Caco-2 (cell line): Measurements from ENCODE around the gene PIP4K2A. TPM values are rescaled to one million over a fixed set of nuclear protein-coding genes. Genes with fewer than 3 reads are reported as not detected.
"Not testable (repeated sequence)": the region's sequence is repeated elsewhere in the genome, so short reads cannot be mapped to it uniquely, and the experiment has no call there.

ENCODE experiments used
- BruUV-seq: library from RNA; stranded (reverse); fragments of 400-500 nt; replicated peaks from 2 replicates; lab custom pipeline; 2021; lab: Mats Ljungman, UMichigan
- CTCF ChIA-PET: fragments of 300-600 bp; sonication (Branson Sonifier 250); formaldehyde crosslinking; loops from one replicate; lab custom pipeline; 2022; ENCODE audit warnings: antibody characterized with exemption; lab: Charles Lee
- POLR2A ChIA-PET: fragments of 300-600 bp; sonication (Branson Sonifier 250); formaldehyde crosslinking; loops from one replicate; lab custom pipeline; 2022; ENCODE audit warnings: antibody characterized with exemption; lab: Charles Lee
- DNase-seq, 2 experiments: peaks; one replicate each; pipeline versions ENCODE4 v3.0.0 to v3.0.0-alpha.2; 2020 to 2022
- H3K27me3 ChIP-seq: replicated peaks from 2 replicates; pipeline ENCODE4 v1.6.0; 2011; ENCODE audit warnings: low read length; ENCODE audit not compliant: control insufficient read depth, insufficient read depth
- H3K36me3 ChIP-seq: 2 replicates; pipeline ENCODE4 v1.5.1; 2011; ENCODE audit warnings: low read length; ENCODE audit not compliant: control insufficient read depth, insufficient read depth
- H3K4me1 ChIP-seq: fragments of 250-450 bp; sonication (Bioruptor Pico); 2 replicates; pipeline ENCODE4 v1.5.1; 2020; ENCODE audit warnings: mild to moderate bottlenecking
- H3K4me3 ChIP-seq: 2 replicates; pipeline ENCODE4 v1.5.1; 2011; ENCODE audit warnings: low read depth, mild to moderate bottlenecking, control low read depth, low read length
- H3K9me3 ChIP-seq: fragments of 250-450 bp; sonication (Bioruptor Pico); 2 replicates; pipeline ENCODE4 v1.5.1; 2020; ENCODE audit warnings: mild to moderate bottlenecking, moderate library complexity
- H3K27ac Mint-ChIP-seq: one replicate; pipeline ENCODE4 v1.8.0; 2022; ENCODE audit warnings: mixed read lengths; ENCODE audit not compliant: unreplicated experiment
- H3K27me3 Mint-ChIP-seq: one replicate; pipeline ENCODE4 v1.8.0; 2022; ENCODE audit warnings: mixed read lengths; ENCODE audit not compliant: insufficient read depth, unreplicated experiment
- H3K36me3 Mint-ChIP-seq: one replicate; pipeline ENCODE4 v1.8.0; 2022; ENCODE audit warnings: mild to moderate bottlenecking, mixed read lengths; ENCODE audit not compliant: insufficient read depth, unreplicated experiment
- H3K4me1 Mint-ChIP-seq: one replicate; pipeline ENCODE4 v1.8.0; 2022; ENCODE audit warnings: low read depth, mixed read lengths; ENCODE audit not compliant: unreplicated experiment
- H3K4me3 Mint-ChIP-seq: one replicate; pipeline ENCODE4 v1.8.0; 2022; ENCODE audit warnings: mild to moderate bottlenecking, moderate library complexity, mixed read lengths; ENCODE audit not compliant: unreplicated experiment
- H3K9me3 Mint-ChIP-seq: one replicate; pipeline ENCODE4 v1.8.0; 2022; ENCODE audit warnings: mixed read lengths; ENCODE audit not compliant: unreplicated experiment
- intact Hi-C: fragments of 100-400 bp; cut with micrococcal nuclease; formaldehyde crosslinking; loops from one replicate; pipeline ENCODE4 v1.10.0; 2022; ENCODE audit not compliant: unreplicated experiment
- total RNA-seq: library from RNA; stranded (reverse); gene quantifications from 2 replicates; pipeline ENCODE4 v1.2.3, GENCODE V29; 2022
- TF ChIP-seq, protein P1 (sequence below), 2 experiments: fragments of 200-600 bp in 1 of 2; IDR thresholded peaks; 1 replicate in 1 of 2; 2 replicates in 1 of 2; pipeline versions ENCODE4 v1.5.1 to v1.8.0; 2011 to 2022; ENCODE audit warnings: antibody characterized with exemption in 1 of 2, control low read depth in 1 of 2, inconsistent platforms in 1 of 2, low read depth in 1 of 2, low read length in 1 of 2, mild to moderate bottlenecking in 1 of 2, moderate library complexity in 1 of 2; ENCODE audit not compliant: insufficient read depth in 1 of 2, severe bottlenecking in 1 of 2, unreplicated experiment in 1 of 2

PIP4K2A gene
- total RNA-seq, 1 experiment from 2014 or later, result 26.9 TPM

DNA sequence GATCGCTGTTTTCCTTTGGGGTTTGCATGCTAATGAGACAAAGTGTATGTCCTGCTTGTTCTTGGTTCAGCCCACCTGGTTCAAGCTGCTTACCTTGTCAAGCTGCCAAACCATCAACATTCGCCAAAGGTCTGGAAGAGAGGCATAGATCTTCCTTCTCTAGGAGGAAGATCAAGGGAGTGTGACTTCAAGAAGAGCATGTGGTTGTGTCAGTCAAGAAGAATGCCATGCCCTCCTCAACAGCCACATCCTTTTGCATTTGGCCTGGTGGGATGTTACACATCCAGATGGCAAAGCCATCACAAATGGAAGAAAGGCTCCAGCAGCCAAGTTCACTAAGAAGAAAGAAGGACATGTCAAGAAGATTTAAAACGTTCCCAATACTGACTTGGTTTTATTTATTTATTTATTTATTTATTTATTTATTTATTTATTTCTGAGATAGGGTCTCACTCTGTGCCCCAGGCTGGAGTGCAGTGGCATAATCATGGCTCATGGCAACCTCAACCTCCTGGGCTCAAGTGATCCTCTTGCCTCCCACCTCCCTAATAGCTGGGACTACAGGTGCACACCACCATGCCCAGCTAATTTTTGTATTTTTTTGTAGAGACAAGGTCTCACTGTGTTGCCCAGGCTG, 5.1 kb upstream of the PIP4K2A start:
- no peaks in the 10 kb centered on the region for H3K36me3 Mint-ChIP-seq
- Histone ChIP-seq H3K9me3 (no peaks in the 10 kb centered on the region), H3K36me3 (no peaks in the 10 kb centered on the region), H3K4me3 (no peak overlapping the region), H3K4me1 (no peaks in the 10 kb centered on the region), H3K27me3 (no peaks in the 10 kb centered on the region)
- H3K4me3 Mint-ChIP-seq, result no peak overlapping the region
- intact Hi-C loops, result no loop called here
- no peaks in the 10 kb centered on the region for H3K27me3 Mint-ChIP-seq
- POLR2A ChIA-PET, result no interaction called here
- no peak for DNase-seq
- no peaks in the 10 kb centered on the region for H3K9me3 Mint-ChIP-seq
- peaks cover 6% of the 10 kb centered on the region for H3K4me1 Mint-ChIP-seq
- no peak overlapping the region for H3K27ac Mint-ChIP-seq
- BruUV-seq, result no TSS peak
- CTCF ChIA-PET, result no interaction called here
- TF ChIP-seq, protein P1, sequence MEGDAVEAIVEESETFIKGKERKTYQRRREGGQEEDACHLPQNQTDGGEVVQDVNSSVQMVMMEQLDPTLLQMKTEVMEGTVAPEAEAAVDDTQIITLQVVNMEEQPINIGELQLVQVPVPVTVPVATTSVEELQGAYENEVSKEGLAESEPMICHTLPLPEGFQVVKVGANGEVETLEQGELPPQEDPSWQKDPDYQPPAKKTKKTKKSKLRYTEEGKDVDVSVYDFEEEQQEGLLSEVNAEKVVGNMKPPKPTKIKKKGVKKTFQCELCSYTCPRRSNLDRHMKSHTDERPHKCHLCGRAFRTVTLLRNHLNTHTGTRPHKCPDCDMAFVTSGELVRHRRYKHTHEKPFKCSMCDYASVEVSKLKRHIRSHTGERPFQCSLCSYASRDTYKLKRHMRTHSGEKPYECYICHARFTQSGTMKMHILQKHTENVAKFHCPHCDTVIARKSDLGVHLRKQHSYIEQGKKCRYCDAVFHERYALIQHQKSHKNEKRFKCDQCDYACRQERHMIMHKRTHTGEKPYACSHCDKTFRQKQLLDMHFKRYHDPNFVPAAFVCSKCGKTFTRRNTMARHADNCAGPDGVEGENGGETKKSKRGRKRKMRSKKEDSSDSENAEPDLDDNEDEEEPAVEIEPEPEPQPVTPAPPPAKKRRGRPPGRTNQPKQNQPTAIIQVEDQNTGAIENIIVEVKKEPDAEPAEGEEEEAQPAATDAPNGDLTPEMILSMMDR (IDR thresholded peaks at IDR 0.05; ENCODE audit: insufficient read depth in 1 of 2, low read depth in 1 of 2, low read length in 1 of 2, severe bottlenecking in 1 of 2, unreplicated experiment in 1 of 2), result no peak

DNA sequence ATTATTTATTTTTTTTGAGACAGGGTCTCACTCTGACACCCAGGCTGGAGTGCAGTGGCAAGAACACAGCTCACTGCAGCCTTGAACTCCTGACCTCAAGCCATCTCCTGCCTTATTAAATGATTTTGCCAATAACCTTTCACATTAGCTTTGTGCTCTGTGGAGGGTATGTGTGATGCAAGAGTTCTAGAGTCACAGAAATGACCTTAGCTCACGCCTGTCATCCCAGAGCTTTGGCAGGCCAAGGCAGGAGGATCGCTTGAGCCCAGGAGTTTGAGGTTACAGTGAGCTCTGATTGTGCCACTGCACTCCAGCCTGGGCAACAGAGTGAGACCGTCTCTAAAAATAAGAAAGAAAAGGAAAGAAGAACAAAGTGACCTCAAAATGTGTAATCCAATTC, 4.3 kb upstream of the PIP4K2A start:
- DNase-seq, H3K4me3 ChIP-seq, H3K27ac Mint-ChIP-seq, H3K4me1 ChIP-seq, POLR2A ChIA-PET, H3K4me3 Mint-ChIP-seq, BruUV-seq, H3K27me3 Mint-ChIP-seq, H3K27me3 ChIP-seq, H3K36me3 Mint-ChIP-seq, H3K4me1 Mint-ChIP-seq, H3K9me3 ChIP-seq, H3K9me3 Mint-ChIP-seq, intact Hi-C loops, H3K36me3 ChIP-seq: not testable (repeated sequence)
- CTCF ChIA-PET, result interaction anchor here (0.6 kb wide), 1 partner anchor 285 kb away, joined by 3 read pairs; no protein-coding TSS in a partner anchor

DNA sequence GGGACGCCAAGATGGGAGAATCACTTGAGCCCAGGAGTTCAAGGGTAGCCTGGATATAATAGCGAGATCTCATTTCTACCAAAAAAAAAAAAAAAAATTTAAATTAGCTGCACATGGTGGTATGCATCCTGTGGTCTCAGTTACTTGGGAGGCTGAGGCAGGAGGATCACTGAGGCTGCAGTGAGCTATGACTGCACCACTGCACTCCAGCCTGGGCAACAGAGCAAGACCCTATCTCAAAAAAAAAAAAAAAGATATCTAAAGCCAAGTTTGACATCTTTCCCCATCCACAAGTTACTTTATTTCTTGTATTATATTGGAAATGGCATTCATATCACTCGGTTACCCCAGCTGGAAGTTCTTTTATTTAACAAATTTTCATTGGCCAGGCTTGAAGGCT, 3.4 kb upstream of the PIP4K2A start:
- CTCF ChIA-PET, result no interaction called here
- no TSS peak for BruUV-seq
- Histone ChIP-seq H3K4me3 (no peak overlapping the region), H3K27me3 (no peaks in the 10 kb centered on the region), H3K9me3 (no peaks in the 10 kb centered on the region), H3K4me1 (peaks cover under 1% of the 10 kb centered on the region), H3K36me3 (no peaks in the 10 kb centered on the region)
- TF ChIP-seq, protein P1 (IDR thresholded peaks at IDR 0.05; ENCODE audit: insufficient read depth in 1 of 2, low read depth in 1 of 2, low read length in 1 of 2, severe bottlenecking in 1 of 2, unreplicated experiment in 1 of 2), result no peak
- H3K9me3 Mint-ChIP-seq, result no peaks in the 10 kb centered on the region
- intact Hi-C loops, result no loop called here
- H3K4me1 Mint-ChIP-seq, result peaks cover 5% of the 10 kb centered on the region
- no peaks in the 10 kb centered on the region for H3K36me3 Mint-ChIP-seq
- DNase-seq, result no peak
- no peak overlapping the region for H3K4me3 Mint-ChIP-seq
- no peaks in the 10 kb centered on the region for H3K27me3 Mint-ChIP-seq
- no peak overlapping the region for H3K27ac Mint-ChIP-seq
- POLR2A ChIA-PET, result no interaction called here
